Testis (tissue), 3 donors: Measurements from ENCODE around the gene ICA1. TPM values are rescaled to one million over a fixed set of nuclear protein-coding genes. Genes with fewer than 3 reads are reported as not detected.
"Not testable (repeated sequence)": the region's sequence is repeated elsewhere in the genome, so short reads cannot be mapped to it uniquely, and the experiment has no call there.

ENCODE experiments used
- DNase-seq: peaks from one replicate; pipeline ENCODE4 v3.0.0-alpha.2; 2019
- H3K27ac ChIP-seq, 2 donors: fragments of 200-600 bp; sonication (generic); one replicate each; pipeline ENCODE4 v1.5.1; 2019
- H3K27me3 ChIP-seq: fragments of 200-600 bp; sonication (generic); one replicate; pipeline ENCODE4 v1.5.1; 2019
- H3K36me3 ChIP-seq: fragments of 200-600 bp; sonication (generic); one replicate; pipeline ENCODE4 v1.5.1; 2017; ENCODE audit warnings: low read depth; ENCODE audit errors: missing control alignments
- H3K4me1 ChIP-seq: fragments of 200-600 bp; sonication (generic); one replicate; pipeline ENCODE4 v1.5.1; 2019
- H3K4me3 ChIP-seq, 2 donors: fragments of 200-600 bp; sonication (generic); one replicate each; pipeline ENCODE4 v1.5.1; 2017 to 2019
- H3K9me3 ChIP-seq: fragments of 200-600 bp; sonication (generic); one replicate; pipeline ENCODE4 v1.5.1; 2017
- CTCF ChIP-seq, 3 experiments: fragments of 450-650 bp in 2 of 3; fragments of 200-600 bp in 1 of 3; sonication (generic) in 1 of 3; IDR thresholded peaks; one replicate each; pipeline ENCODE4 v1.5.1; 2016 to 2019; ENCODE audit warnings: antibody characterized with exemption in 3 of 3, mild to moderate bottlenecking in 2 of 3, moderate library complexity in 1 of 3
- POLR2A ChIP-seq: fragments of 450-650 bp; IDR thresholded peaks from one replicate; pipeline ENCODE4 v1.6.1; 2017; ENCODE audit warnings: antibody characterized with exemption, mild to moderate bottlenecking, moderate library complexity
- WGBS, 2 donors: methylation state at CpG; one replicate each; pipeline ENCODE4 v1.1.5; 2018; 5-methylcytosine and 5-hydroxymethylcytosine counted together
- intact Hi-C: fragments of 100-400 bp; cut with DNase I; formaldehyde crosslinking; loops from one replicate; pipeline ENCODE4 v1.15.1; 2023; ENCODE audit warnings: low total_unique reads
- polyA plus RNA-seq: library from polyadenylated mRNA; stranded (reverse); fragments of 350-450 nt; fragmentation: Illumina TruSeq; extraction: RNeasy Lipid Tissue Mini Kit (QIAGEN cat#74804); gene quantifications from one replicate; pipeline ENCODE4 v1.2.3, GENCODE V29; 2014; ENCODE audit warnings: low read depth, low replicate concordance; ENCODE audit not compliant: insufficient read depth
- total RNA-seq, 2 donors: library from RNA; depleted of rRNA; stranded (reverse); fragments of >200 nt; gene quantifications; one replicate each; pipeline ENCODE4 v1.2.3, GENCODE V29; 2016

The ICA1 gene
- total and polyA plus RNA-seq, 3 donors from 2014 or later = 33.6 to 90.3 (median 76.1) TPM

DNA sequence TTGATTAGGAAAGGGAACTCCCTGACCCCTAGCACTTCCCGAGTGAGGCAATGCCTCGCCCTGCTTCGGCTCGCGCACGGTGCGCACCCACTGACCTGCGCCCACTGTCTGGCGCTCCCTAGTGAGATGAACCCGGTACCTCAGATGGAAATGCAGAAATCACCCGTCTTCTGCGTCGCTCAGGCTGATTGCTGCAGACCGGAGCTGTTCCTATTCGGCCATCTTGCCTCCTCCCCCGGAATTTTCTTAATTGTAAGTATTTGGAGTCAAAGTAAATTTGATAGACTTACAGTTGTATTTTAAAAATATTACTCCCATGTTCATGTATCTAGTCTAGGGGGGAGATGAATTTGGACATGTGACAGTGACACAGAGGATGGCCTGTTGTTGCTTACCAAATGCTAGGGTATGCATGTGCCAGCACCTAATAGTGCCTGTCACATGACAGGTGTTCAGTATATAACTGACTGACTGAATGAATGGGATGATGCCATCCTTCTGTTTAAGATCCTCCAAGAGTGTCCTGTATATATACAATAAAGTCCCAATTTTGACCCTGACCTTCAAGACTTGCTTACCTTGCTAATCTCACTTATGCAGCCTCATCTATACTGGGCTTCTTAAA, 42.0 kb upstream of the ICA1 start:
- Histone ChIP-seq H3K36me3 (no peaks in the 10 kb centered on the region), H3K27me3 (no peaks in the 10 kb centered on the region), H3K4me3 (no peak overlapping the region), H3K4me1 (no peaks in the 10 kb centered on the region), H3K27ac (no peak overlapping the region), H3K9me3 (no peaks in the 10 kb centered on the region)
- no peak for DNase-seq
- no peak for TF ChIP-seq CTCF (IDR thresholded peaks at IDR 0.05)
- no peak for TF ChIP-seq POLR2A
- WGBS, 2 donors = 75 to 86% methylated on average over 14 to 16 of the region's 16 CpGs
- intact Hi-C loops = no loop called here

GRCh38 chr7:8297023-8297422, 35.1 kb upstream of the ICA1 start:
- intact Hi-C loops, H3K27me3 ChIP-seq, DNase-seq, H3K27ac ChIP-seq, H3K4me3 ChIP-seq, H3K4me1 ChIP-seq, H3K36me3 ChIP-seq, H3K9me3 ChIP-seq: not testable (repeated sequence)
- WGBS, 2 donors = 92 to 94% methylated on average over 7 of the region's 7 CpGs

DNA sequence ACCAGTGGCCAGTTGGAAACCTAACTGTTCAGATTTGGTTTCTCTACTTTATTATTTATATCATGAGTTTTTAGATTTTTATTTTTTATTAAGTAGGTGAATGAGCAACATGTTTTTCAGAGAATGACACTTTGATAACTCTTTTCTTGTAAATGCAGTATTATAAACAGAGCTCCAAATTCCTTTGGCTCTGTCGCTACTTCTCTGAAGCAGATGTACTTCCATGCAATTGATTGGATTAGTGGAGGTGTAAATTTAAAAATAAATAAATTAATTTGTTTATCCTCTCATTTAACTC, 34.3 kb upstream of the ICA1 start:
- Histone ChIP-seq H3K27me3 (no peaks in the 10 kb centered on the region), H3K9me3 (no peaks in the 10 kb centered on the region), H3K4me3 (no peak overlapping the region), H3K4me1 (no peaks in the 10 kb centered on the region), H3K27ac (no peak overlapping the region), H3K36me3 (no peaks in the 10 kb centered on the region)
- 90 to 96% methylated on average over 1 of the region's 1 CpG for WGBS, 2 donors
- no peak for DNase-seq
- TF ChIP-seq CTCF (IDR thresholded peaks at IDR 0.05) = no peak
- no peak for TF ChIP-seq POLR2A
- intact Hi-C loops = no loop called here

- H3K4me1 ChIP-seq = no peaks in the 10 kb centered on the region
- 58 to 64% methylated on average over 6 of the region's 6 CpGs for WGBS, 2 donors
- no peak overlapping the region for H3K4me3 ChIP-seq
- intact Hi-C loops = no loop called here
- no peak overlapping the region for H3K27ac ChIP-seq
- no peaks in the 10 kb centered on the region for H3K36me3 ChIP-seq
- peak; percentile 44 for DNase-seq
- TF ChIP-seq CTCF (IDR thresholded peaks at IDR 0.05) (peak in 2 of 3 experiments; percentile 52 to 60), POLR2A (no peak)
- H3K9me3 ChIP-seq = no peaks in the 10 kb centered on the region
- H3K27me3 ChIP-seq = no peaks in the 10 kb centered on the region
These were observed 33.8 kb upstream of the ICA1 start for GRCh38 chr7:8295638-8296361.

- Histone ChIP-seq H3K9me3 (no peaks in the 10 kb centered on the region), H3K36me3 (no peaks in the 10 kb centered on the region), H3K27ac (no peak overlapping the region), H3K4me1 (no peaks in the 10 kb centered on the region), H3K27me3 (no peaks in the 10 kb centered on the region), H3K4me3 (no peak overlapping the region)
- intact Hi-C loops = no loop called here
- TF ChIP-seq POLR2A = no peak
- no peak for TF ChIP-seq CTCF (IDR thresholded peaks at IDR 0.05)
- 86 to 90% methylated on average over 3 of the region's 3 CpGs for WGBS, 2 donors
- DNase-seq = no peak
These were observed 29.6 kb upstream of the ICA1 start for GRCh38 chr7:8291397-8292141.
